KMS-11 (cell line): ENCODE data around the gene PPM1D.

Source experiments
- H2AFZ ChIP-seq: fragments of 200-600 bp; sonication (generic); 2 replicates; pipeline ENCODE4 v1.6.1; 2016; ENCODE audit warnings: antibody characterized with exemption, mixed run types, low read depth
- H3K27ac ChIP-seq: fragments of 200-600 bp; sonication (generic); 2 replicates; pipeline ENCODE4 v1.6.1; 2016; ENCODE audit warnings: mild to moderate bottlenecking, mixed run types
- H3K27me3 ChIP-seq: fragments of 200-600 bp; sonication (generic); 2 replicates; pipeline ENCODE4 v1.6.1; 2017; ENCODE audit warnings: mild to moderate bottlenecking, low read depth, mixed run types, moderate library complexity; ENCODE audit not compliant: insufficient read depth
- H3K36me3 ChIP-seq: fragments of 200-600 bp; sonication (generic); 2 replicates; pipeline ENCODE4 v1.6.1; 2017; ENCODE audit warnings: mild to moderate bottlenecking, mixed run types; ENCODE audit not compliant: insufficient read depth
- H3K4me1 ChIP-seq: fragments of 200-600 bp; sonication (generic); 2 replicates; pipeline ENCODE4 v1.6.1; 2016; ENCODE audit warnings: mild to moderate bottlenecking, low read depth, mixed run types; ENCODE audit not compliant: poor library complexity, severe bottlenecking
- H3K4me2 ChIP-seq: fragments of 200-600 bp; sonication (generic); 2 replicates; pipeline ENCODE4 v1.7.0; 2016; ENCODE audit warnings: mild to moderate bottlenecking, mixed run types
- H3K4me3 ChIP-seq: fragments of 200-600 bp; sonication (generic); IDR thresholded peaks from 2 replicates; pipeline ENCODE4 v1.6.1; 2017; ENCODE audit warnings: low read depth, low read length, mixed read lengths; ENCODE audit not compliant: insufficient read depth
- H3K79me2 ChIP-seq: fragments of 200-600 bp; sonication (generic); 2 replicates; pipeline ENCODE4 v1.6.1; 2016; ENCODE audit warnings: low read depth, mixed run types; ENCODE audit not compliant: insufficient read depth
- H3K9ac ChIP-seq: fragments of 200-600 bp; sonication (generic); 2 replicates; pipeline ENCODE4 v1.6.1; 2016; ENCODE audit warnings: mild to moderate bottlenecking, mixed run types
- H4K20me1 ChIP-seq: fragments of 200-600 bp; sonication (generic); 2 replicates; pipeline ENCODE4 v1.6.1; 2016; ENCODE audit warnings: mild to moderate bottlenecking, mixed run types; ENCODE audit not compliant: insufficient read depth
- TF ChIP-seq, protein P1 (sequence below): fragments of 200-600 bp; sonication (generic); conservative IDR thresholded peaks from 2 replicates; pipeline ENCODE4 v1.6.1; 2017; ENCODE audit warnings: low read depth, mild to moderate bottlenecking, antibody characterized with exemption, low read length, moderate library complexity, mixed read lengths

Gene PPM1D

GRCh38 chr17:60615108-60615507, 15.1 kb downstream of the PPM1D start:
- TF ChIP-seq, protein P1, sequence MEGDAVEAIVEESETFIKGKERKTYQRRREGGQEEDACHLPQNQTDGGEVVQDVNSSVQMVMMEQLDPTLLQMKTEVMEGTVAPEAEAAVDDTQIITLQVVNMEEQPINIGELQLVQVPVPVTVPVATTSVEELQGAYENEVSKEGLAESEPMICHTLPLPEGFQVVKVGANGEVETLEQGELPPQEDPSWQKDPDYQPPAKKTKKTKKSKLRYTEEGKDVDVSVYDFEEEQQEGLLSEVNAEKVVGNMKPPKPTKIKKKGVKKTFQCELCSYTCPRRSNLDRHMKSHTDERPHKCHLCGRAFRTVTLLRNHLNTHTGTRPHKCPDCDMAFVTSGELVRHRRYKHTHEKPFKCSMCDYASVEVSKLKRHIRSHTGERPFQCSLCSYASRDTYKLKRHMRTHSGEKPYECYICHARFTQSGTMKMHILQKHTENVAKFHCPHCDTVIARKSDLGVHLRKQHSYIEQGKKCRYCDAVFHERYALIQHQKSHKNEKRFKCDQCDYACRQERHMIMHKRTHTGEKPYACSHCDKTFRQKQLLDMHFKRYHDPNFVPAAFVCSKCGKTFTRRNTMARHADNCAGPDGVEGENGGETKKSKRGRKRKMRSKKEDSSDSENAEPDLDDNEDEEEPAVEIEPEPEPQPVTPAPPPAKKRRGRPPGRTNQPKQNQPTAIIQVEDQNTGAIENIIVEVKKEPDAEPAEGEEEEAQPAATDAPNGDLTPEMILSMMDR = no peak
- peaks cover 17% of the 10 kb centered on the region for H3K4me1 ChIP-seq
- H3K4me3 ChIP-seq = no peak overlapping the region
- H4K20me1 ChIP-seq = peaks cover 31% of the 10 kb centered on the region
- peaks cover 78% of the 10 kb centered on the region for H3K79me2 ChIP-seq
- no peak overlapping the region for H3K27ac ChIP-seq
- H3K27me3 ChIP-seq = no peaks in the 10 kb centered on the region
- H3K9ac ChIP-seq = no peak overlapping the region
- H3K4me2 ChIP-seq = no peak overlapping the region
- no peak overlapping the region for H2AFZ ChIP-seq
- 0 out of 2 replicates have a peak, but pooled peaks cover 4% of the 10 kb centered on the region for H3K36me3 ChIP-seq

GRCh38 chr17:60615840-60616239, 15.8 kb downstream of the PPM1D start:
- Histone ChIP-seq H3K4me3 (no peak overlapping the region), H3K27me3 (no peaks in the 10 kb centered on the region), H3K4me2 (no peak overlapping the region), H2AFZ (no peak overlapping the region), H4K20me1 (peaks cover 25% of the 10 kb centered on the region), H3K27ac (no peak overlapping the region), H3K4me1 (peaks cover 10% of the 10 kb centered on the region), H3K36me3 (0 out of 2 replicates have a peak, but pooled peaks cover 4% of the 10 kb centered on the region), H3K79me2 (peaks cover 78% of the 10 kb centered on the region), H3K9ac (no peak overlapping the region)
- TF ChIP-seq, protein P1 = no peak

DNA sequence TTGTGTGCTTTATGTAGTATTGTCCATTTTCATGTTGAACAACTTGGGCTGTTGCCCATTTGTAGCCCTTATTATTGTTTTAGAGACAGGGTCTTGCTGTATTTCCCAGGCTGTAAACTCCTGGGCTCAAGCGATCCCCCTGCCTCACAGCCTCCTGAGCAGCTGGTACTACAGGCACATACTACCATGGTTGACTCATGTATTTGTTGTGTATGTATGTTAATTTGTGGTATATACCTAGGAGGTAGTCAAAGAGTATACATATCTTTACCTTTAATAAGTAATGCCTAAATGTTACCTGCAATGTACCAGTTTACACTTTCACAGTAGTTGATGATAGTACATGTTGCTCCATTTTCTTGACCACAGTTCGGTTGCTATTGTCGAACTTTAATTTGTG, 18.1 kb downstream of the PPM1D start:
- Histone ChIP-seq H3K79me2 (peaks cover 75% of the 10 kb centered on the region), H3K27me3 (no peaks in the 10 kb centered on the region), H3K4me3 (no peak overlapping the region), H2AFZ (no peak overlapping the region), H4K20me1 (peaks cover 6% of the 10 kb centered on the region; the same call in 1 of the 2 replicates), H3K36me3 (0 out of 2 replicates have a peak, but pooled peaks cover 4% of the 10 kb centered on the region), H3K4me1 (no peaks in the 10 kb centered on the region), H3K4me2 (no peak overlapping the region), H3K9ac (no peak overlapping the region), H3K27ac (no peak overlapping the region)
- TF ChIP-seq, protein P1 = no peak

- Histone ChIP-seq H3K27me3 (no peaks in the 10 kb centered on the region), H3K27ac (no peak overlapping the region), H3K9ac (no peak overlapping the region), H3K4me1 (no peaks in the 10 kb centered on the region), H3K4me3 (no peak overlapping the region), H2AFZ (no peak overlapping the region), H3K36me3 (0 out of 2 replicates have a peak, but pooled peaks cover 4% of the 10 kb centered on the region), H3K4me2 (no peak overlapping the region), H4K20me1 (0 out of 2 replicates have a peak, but pooled peaks cover 6% of the 10 kb centered on the region), H3K79me2 (peaks cover 76% of the 10 kb centered on the region)
- TF ChIP-seq, protein P1 = no peak
Observed at GRCh38 chr17:60618854-60619526, 19.0 kb downstream of the PPM1D start.
